Pulmonary artery endothelial cell (primary cell): ENCODE data around the gene GPRIN3. TPM values are rescaled to one million over a fixed set of nuclear protein-coding genes. Genes with fewer than 3 reads are reported as not detected.

Experiments used
- DNase-seq: peaks from one replicate; pipeline ENCODE4 v3.0.0-alpha.2; 2011; ENCODE audit warnings: low read depth, low spot score
- total RNA-seq: library from RNA; depleted of rRNA; stranded (reverse); fragments of >200 nt; gene quantifications from 2 replicates; pipeline ENCODE4 v1.2.3, GENCODE V29; 2014

The GPRIN3 gene
- total RNA-seq, 1 donor from 2014 or later: 1.2 TPM

- DNase-seq: no peak
Measured at GRCh38 chr4:89290727-89291516, 16.7 kb downstream of the GPRIN3 start.

DNA sequence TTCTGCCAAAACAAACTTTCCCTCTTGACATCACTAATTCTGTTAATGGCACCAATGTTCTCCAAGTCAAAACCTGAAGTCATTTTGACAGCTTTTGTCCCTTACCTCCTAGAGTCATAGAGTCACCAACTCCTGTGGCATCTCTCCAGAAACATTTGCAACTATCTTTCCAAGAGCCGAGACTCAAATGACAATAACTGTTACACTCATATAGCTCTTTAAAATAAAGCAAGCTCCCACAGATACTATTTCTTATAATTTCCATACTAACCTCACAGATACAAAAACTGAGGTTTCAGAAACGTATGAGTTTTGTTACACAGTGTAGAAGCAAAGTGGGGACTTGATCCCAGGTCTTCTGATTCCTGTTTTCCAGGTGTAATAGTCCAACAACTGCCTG is 18.3 kb downstream of the GPRIN3 start:
- no peak for DNase-seq

GRCh38 chr4:89288430-89288829 is 19.2 kb downstream of the GPRIN3 start:
- no peak for DNase-seq

GRCh38 chr4:89287945-89288344 is 19.7 kb downstream of the GPRIN3 start:
- DNase-seq: no peak

GRCh38 chr4:89285745-89286144 is 21.9 kb downstream of the GPRIN3 start:
- DNase-seq: no peak

DNA sequence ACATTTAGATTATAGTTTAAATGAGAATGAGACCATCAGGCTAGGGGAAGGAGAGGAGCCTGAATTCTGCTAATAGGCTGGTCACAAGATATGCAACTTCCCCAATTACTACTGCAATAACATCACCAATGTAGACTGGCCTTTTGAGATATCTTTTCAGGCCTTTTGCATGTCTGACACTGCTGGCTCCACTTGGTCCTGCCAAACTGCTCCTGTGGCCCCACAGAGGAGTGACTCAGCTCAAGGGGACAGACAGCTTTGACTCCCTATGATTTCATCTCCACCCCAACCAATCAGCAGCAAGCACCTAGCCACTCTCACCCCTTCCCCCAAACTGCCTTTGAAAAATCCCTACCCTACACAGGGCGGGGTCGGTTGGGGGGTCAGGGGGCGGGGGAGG is 22.8 kb downstream of the GPRIN3 start:
- no peak for DNase-seq

- no peak for DNase-seq
Measured at GRCh38 chr4:89284020-89284424, 23.6 kb downstream of the GPRIN3 start.

DNA sequence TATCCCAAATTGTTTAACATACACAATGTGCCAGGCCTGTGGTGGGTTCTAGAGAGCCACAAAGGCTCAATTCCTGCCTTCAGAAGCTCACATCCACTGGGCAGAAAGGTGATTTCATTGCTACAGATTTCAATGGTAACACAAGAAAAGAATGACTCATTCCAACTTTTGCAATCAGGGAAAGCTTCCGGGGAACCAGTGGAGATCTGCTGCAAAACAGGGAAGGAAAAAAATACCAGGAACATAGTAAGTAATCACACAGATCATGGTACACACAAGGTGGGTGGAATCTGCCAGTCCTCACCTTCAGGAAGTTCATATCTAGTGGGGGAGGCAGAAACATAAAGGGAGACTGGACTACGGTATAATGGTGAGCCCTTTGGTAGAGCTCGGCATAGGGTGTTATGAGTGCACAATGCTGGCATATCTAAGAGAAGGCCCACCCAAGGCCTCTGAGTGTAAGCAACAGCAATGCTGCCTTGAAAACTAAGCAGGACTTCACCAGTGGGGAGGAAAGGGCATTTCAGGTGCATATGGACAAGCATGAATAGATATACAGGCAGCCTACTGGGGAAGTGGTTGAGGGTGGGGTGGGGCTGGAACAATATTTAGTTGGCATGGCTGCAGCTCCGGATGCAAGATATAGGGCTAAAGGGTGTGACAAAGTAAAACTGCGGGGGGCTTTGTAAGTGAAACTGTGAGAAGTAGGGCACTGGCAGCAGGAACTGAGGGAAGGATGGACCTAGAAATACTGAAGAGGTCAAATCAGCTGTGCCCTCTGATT is 24.2 kb downstream of the GPRIN3 start:
- DNase-seq: no peak

DNA sequence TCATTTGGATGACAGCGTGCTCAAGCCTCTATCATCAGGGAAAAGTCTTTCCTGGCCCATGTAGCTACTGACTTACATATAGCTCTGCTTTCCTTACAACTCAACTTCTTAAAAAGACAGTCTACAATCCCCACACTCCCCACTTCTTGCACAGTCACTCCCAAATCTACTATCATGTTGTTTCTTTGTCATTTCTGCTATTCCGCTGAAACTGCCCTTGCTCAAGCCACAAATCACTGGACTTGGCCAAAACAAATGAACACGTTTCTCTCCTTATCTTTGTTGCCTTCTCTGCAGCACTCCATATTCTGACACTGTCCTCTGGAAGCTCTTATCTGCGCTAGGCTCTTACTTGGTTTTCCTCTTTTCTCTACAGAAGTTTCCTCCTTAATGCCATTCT is 28.2 kb downstream of the GPRIN3 start:
- DNase-seq: no peak

DNA sequence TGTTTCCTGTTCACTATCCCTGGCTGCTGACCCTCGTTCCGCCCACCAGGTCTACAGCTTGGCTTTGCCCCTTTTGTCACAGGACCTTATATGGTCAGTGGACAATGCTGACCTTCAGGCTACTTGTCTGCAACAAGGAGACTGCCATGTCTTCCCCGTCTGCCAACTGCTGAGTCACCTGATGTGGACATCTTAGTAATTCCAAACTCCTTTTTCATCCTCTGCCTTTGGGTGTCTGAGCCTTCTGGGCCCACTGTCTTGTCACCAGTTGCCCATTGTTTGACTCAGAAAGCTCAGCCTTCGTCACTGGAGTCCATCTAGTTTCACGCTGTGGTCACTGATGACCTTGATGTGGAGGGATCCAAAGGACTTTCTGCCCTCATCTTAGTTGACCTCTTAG is 30.2 kb downstream of the GPRIN3 start:
- no peak for DNase-seq

- no peak for DNase-seq
Measured at GRCh38 chr4:89276296-89276695, 31.3 kb downstream of the GPRIN3 start.

DNA sequence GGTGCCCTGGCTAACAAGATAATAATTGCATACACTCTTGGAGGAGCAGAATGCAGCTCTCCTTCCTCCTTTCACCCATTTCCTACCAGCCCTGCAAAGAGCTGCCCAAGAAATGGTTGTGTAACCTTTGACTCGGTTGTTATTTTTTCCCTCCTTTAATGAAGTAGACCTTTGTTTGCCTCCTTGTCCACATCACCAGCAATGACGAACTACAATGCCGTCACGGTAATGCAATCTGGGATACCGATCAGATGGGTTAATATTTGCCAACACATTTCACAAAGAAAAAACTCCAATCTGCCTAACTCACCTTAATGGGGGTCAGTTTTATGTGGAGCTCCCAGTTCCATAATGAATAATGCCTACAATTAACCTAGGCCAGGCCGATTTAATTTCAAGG is 32.0 kb downstream of the GPRIN3 start:
- no peak for DNase-seq

DNA sequence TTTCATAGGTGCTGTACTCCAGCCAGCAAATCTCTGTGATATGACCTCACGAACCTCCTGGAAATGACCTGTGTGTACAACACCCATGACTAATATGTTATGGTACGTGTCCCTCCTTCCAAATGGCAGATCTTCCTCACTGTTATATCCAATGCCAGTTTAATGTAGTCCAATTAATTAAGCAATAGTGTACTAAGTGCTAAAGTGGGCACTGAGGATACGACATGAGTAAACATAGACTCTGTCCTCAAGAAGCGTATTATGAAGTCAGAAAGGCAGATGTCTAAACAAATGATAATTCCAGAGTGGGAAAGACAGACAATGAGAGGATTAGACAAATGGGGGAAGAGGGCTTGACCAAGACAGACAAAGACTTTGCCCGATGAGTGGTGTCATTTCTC is 33.9 kb downstream of the GPRIN3 start:
- DNase-seq: no peak

- DNase-seq: no peak
Measured at GRCh38 chr4:89270792-89271191, 36.8 kb downstream of the GPRIN3 start.

DNA sequence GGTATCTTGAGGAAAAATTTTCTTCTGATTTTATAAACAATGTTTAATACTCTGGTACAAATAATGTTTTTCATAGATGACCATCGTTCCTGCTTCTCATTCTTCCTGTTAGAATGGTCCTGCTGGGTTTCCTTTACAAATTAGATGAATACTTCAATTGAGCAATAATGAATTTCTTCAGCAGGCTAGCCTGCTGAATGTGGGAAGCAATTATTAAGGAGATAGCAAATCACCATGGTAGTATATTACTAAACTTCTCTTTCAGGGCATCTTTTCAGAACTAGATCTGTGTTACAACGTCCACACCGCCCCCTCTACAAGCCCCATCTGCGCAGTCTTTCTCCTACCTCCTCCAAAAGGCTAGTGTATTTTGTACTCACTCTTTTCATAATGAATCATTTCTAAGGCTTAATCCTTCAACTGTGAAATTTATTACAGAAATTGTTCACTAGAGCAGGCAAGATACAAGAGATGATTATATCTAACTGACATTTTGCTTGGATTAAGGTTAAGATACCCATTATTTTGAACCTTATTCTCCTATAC is 38.4 kb downstream of the GPRIN3 start:
- no peak for DNase-seq

DNA sequence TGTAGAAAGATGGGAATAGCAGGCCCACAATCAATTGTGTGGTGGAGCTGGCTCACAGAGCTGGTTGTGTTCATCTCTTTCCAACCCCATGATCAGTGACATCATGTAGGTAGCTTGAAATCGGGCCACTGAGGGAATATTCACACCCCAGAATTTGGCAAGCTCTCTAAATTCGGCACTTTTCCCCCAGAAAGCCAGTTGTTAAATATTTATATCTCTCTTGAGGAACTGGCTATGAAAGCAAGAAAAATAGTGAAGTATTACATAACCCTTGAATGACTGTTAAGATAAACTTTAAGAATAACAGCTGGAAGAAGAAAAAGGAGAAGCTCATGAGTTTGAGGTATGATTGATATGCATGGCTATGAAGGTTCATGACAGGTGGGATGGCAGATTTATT is 38.9 kb downstream of the GPRIN3 start:
- no peak for DNase-seq

DNA sequence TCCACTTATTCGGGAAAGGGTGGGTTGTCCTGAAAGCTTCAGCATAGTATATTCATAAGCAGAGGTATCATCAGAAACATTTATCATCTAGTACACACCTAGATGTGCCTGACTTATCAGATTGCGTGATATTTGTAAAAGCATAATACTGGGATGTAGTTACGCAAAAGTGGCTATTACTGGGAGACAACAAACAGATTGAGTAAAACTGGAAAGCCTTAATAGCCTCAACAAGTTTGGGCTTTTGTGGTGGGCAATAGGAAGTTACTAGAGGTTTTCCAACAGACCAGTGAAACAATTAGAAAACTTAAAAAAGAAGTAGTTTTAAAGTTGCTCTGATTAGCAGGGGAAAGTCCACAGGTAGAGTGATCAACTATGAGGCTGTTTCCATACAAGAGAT is 39.8 kb downstream of the GPRIN3 start:
- no peak for DNase-seq

DNA sequence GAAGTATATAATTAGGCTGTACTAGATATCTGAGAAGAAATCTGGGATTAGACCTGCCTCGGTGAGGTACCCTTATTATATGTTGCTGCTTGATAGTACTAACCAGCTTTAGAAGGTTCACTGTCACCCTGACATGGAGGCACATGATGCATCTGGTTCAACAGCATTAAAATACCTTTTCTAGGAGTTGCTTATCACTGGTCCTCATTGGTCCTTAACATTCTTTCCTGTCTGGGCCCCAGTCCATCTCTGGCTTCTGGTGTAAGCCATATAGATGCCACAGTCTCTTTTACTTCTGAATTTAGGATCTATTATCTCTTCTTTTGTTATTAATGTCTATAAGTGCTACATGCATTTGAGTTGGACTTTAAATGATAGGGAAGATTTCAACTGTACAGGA is 40.2 kb downstream of the GPRIN3 start:
- no peak for DNase-seq

- DNase-seq: peak; percentile 5
Measured at GRCh38 chr4:89266128-89266527, 41.5 kb downstream of the GPRIN3 start.

DNA sequence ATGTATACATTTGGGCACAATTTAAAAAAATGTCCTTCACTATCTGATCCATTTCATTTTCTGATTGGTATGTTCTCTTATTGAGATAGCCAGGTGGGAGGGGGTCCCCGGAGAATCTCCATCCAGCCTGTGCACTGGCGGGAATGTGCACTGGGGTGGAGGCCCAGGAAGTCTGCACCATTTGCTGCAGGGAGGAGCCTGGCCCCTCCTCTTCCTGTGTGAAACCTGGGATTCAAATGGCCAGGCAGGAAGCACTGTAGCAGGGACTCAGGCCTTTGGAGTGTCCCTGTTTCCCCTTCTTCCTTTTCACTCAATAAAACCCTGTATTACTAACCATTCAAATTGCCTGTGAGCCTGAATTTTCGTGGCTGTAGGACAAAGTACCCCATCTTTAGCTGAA is 44.3 kb downstream of the GPRIN3 start:
- no peak for DNase-seq

DNA sequence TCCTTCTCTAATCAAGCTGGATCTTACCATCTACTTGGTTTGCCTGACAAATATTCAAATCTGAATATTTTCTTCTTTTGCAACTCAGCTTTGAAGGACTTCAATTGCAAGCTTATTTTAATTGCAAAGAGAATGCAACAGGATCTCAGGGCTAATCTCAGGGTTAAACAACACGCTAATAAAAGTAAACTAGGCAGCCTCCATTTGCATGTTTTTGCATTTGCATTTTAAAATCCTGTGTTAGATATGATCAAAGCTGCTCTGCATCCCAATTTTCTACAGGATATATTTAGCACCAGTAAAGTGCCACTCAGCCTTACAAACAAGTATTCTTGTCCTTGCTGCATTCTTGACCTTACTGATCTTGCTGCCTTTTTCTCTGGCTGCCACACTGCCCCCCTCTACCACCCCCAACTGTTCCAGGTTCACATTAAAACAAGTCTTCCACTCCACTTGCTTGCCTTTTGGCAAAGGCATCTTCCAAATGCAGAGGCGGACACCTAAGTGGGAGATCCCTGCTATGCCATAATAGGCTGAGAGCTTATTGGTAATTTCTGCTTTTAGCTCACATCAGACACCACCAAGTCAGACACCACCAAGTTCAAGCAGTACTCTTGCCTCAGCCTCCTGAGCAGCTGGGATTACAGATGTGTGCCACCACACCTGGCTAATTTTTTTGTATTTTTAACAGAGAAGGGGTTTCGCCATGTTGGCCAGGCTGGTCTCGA is 48.1 kb downstream of the GPRIN3 start:
- no peak for DNase-seq

DNA sequence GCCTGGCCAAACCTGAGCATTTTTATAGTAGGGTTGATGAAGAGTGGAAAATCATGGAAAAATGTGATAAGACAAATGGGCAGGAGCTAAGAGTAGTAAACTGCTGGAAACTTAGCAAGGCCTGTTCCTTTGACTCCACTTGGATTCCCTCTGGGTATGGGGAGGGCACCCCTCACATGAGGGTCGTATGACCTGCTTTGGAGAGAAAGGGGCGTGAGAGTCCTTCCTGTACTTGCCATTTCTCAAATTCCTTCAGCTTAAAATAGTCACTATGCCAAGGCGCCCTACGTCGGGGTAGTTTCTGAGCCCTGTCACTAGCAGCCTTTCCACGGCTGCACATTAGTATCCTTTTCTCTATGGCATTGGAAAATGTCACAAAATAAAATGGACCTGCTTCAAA is 49.1 kb downstream of the GPRIN3 start:
- no peak for DNase-seq
